GM23248 (cell line): ENCODE measurements around the gene STXBP5L. TPM values are rescaled to one million over a fixed set of nuclear protein-coding genes. Genes with fewer than 3 reads are reported as not detected.
"Not testable (repeated sequence)": the region's sequence is repeated elsewhere in the genome, so short reads cannot be mapped to it uniquely, and the experiment has no call there.

Source experiments
- DNase-seq: peaks from one replicate; pipeline ENCODE4 v3.0.0-alpha.2; 2015
- H2AFZ ChIP-seq: fragments of 200-600 bp; sonication (generic); 2 replicates; pipeline ENCODE4 v1.6.1; 2016; ENCODE audit warnings: antibody characterized with exemption
- H3F3A ChIP-seq: fragments of 200-600 bp; sonication (generic); 2 replicates; pipeline ENCODE4 v1.6.1; 2016; ENCODE audit warnings: mild to moderate bottlenecking, antibody characterized with exemption, mixed run types; ENCODE audit not compliant: insufficient read depth
- H3K27ac ChIP-seq: fragments of 200-600 bp; sonication (generic); 2 replicates; pipeline ENCODE4 v1.5.1; 2016; ENCODE audit warnings: mild to moderate bottlenecking
- H3K27me3 ChIP-seq: fragments of 200-600 bp; sonication (generic); replicated peaks from 2 replicates; pipeline ENCODE4 v1.6.1; 2016; ENCODE audit warnings: mild to moderate bottlenecking; ENCODE audit not compliant: insufficient read depth
- H3K36me3 ChIP-seq: fragments of 200-600 bp; sonication (generic); 2 replicates; pipeline ENCODE4 v1.6.1; 2016; ENCODE audit warnings: low read depth, mild to moderate bottlenecking
- H3K4me1 ChIP-seq: fragments of 200-600 bp; sonication (generic); 2 replicates; pipeline ENCODE4 v1.6.1; 2016; ENCODE audit warnings: mild to moderate bottlenecking; ENCODE audit not compliant: insufficient read depth
- H3K4me2 ChIP-seq: fragments of 200-600 bp; sonication (generic); one replicate; pipeline ENCODE4 v1.6.1; 2016; ENCODE audit warnings: mild to moderate bottlenecking; ENCODE audit not compliant: unreplicated experiment
- H3K4me3 ChIP-seq: fragments of 200-600 bp; sonication (generic); 2 replicates; pipeline ENCODE4 v1.5.1; 2016; ENCODE audit warnings: mild to moderate bottlenecking
- H3K79me2 ChIP-seq: fragments of 200-600 bp; sonication (generic); 2 replicates; pipeline ENCODE4 v1.6.1; 2016; ENCODE audit warnings: mild to moderate bottlenecking; ENCODE audit not compliant: insufficient read depth
- H3K9ac ChIP-seq: fragments of 200-600 bp; sonication (generic); 2 replicates; pipeline ENCODE4 v1.6.1; 2016; ENCODE audit warnings: mild to moderate bottlenecking
- H3K9me2 ChIP-seq: fragments of 200-600 bp; sonication (generic); 2 replicates; pipeline ENCODE4 v1.6.1; 2016; ENCODE audit warnings: mixed run types, mild to moderate bottlenecking, moderate library complexity; ENCODE audit not compliant: insufficient read depth
- H3K9me3 ChIP-seq: fragments of 200-600 bp; sonication (generic); one replicate; pipeline ENCODE4 v1.6.1; 2017; ENCODE audit warnings: low read depth
- H4K20me1 ChIP-seq: fragments of 200-600 bp; sonication (generic); 2 replicates; pipeline ENCODE4 v1.6.0; 2016; ENCODE audit not compliant: insufficient read depth
- EZH2 ChIP-seq: fragments of 200-600 bp; sonication (generic); IDR thresholded peaks from 2 replicates; pipeline ENCODE4 v1.6.1; 2018; ENCODE audit warnings: antibody characterized with exemption, mild to moderate bottlenecking; ENCODE audit not compliant: insufficient read depth, poor library complexity, severe bottlenecking
- EZH2phosphoT487 ChIP-seq: fragments of 200-600 bp; sonication (generic); IDR thresholded peaks from 2 replicates; pipeline ENCODE4 v1.6.1; 2018; ENCODE audit warnings: antibody characterized with exemption, moderate library complexity, mild to moderate bottlenecking, low read depth; ENCODE audit not compliant: insufficient read depth
- WGBS, 2 experiments: methylation state at CpG; one replicate each; pipeline ENCODE4 v1.1.6; 2015 to 2017; ENCODE audit warnings: low lambda C conversion rate in 2 of 2, low coverage in 1 of 2; ENCODE audit errors: missing lambda C conversion rate in 2 of 2; 5-methylcytosine and 5-hydroxymethylcytosine counted together
- in situ Hi-C: fragments of 300-500 bp; cut with MboI; formaldehyde crosslinking; loops from 2 replicates; pipeline ENCODE4 v1.15.0; 2020
- polyA plus RNA-seq: library from polyadenylated mRNA; unstranded; fragments of >200 nt; fragmentation: Nextera tagmentation; extraction: Ambion mirVana; gene quantifications from 2 replicates; pipeline ENCODE4 v1.2.1, GENCODE V29; 2016
- total RNA-seq: library from RNA; depleted of rRNA; stranded (reverse); fragments of >200 nt; shearing (Covaris generic); gene quantifications from 2 replicates; pipeline ENCODE4 v1.2.3, GENCODE V29; 2014

STXBP5L gene
- total and polyA plus RNA-seq, 2 experiments from 2014 or later: not detected

GRCh38 chr3:121362035-121362734 is 454.2 kb downstream of the STXBP5L start:
- TF ChIP-seq EZH2 (no peak), EZH2phosphoT487 (no peak)
- Histone ChIP-seq H3K27ac (no peak overlapping the region), H3F3A (no peaks in the 10 kb centered on the region), H3K9me2 (no peaks in the 10 kb centered on the region), H3K4me2 (no peak overlapping the region), H3K79me2 (no peaks in the 10 kb centered on the region), H3K4me3 (no peak overlapping the region), H3K9ac (no peak overlapping the region), H2AFZ (no peak overlapping the region), H3K27me3 (no peaks in the 10 kb centered on the region), H3K9me3 (no peaks in the 10 kb centered on the region), H3K36me3 (no peaks in the 10 kb centered on the region), H3K4me1 (no peaks in the 10 kb centered on the region), H4K20me1 (no peaks in the 10 kb centered on the region)
- peak; percentile 0 for DNase-seq
- in situ Hi-C loops: no loop called here
- 5 to 19% methylated on average over 2 of the region's 2 CpGs for WGBS, 2 experiments

- H3K9me3 ChIP-seq, H3K36me3 ChIP-seq, H3K4me1 ChIP-seq, DNase-seq, H3K79me2 ChIP-seq, H3K27ac ChIP-seq, H3K27me3 ChIP-seq, H4K20me1 ChIP-seq, in situ Hi-C loops, H3K9me2 ChIP-seq, H3K4me3 ChIP-seq, H2AFZ ChIP-seq, H3F3A ChIP-seq, H3K9ac ChIP-seq, H3K4me2 ChIP-seq: not testable (repeated sequence)
- WGBS, 2 experiments: 19 to 29% methylated on average over 3 of the region's 3 CpGs
Observed at GRCh38 chr3:121388308-121388707, 480.3 kb downstream of the STXBP5L start.

GRCh38 chr3:121395967-121396366 is 488.0 kb downstream of the STXBP5L start:
- H3K4me3 ChIP-seq, H3K4me1 ChIP-seq, H3K27ac ChIP-seq, H4K20me1 ChIP-seq, H3K36me3 ChIP-seq, H3K9me2 ChIP-seq, H3K4me2 ChIP-seq, H3F3A ChIP-seq, in situ Hi-C loops, H3K9me3 ChIP-seq, H3K79me2 ChIP-seq, H3K9ac ChIP-seq, DNase-seq, H2AFZ ChIP-seq, H3K27me3 ChIP-seq: not testable (repeated sequence)
- WGBS, 2 experiments: 0% methylated on average over 1 of the region's 1 CpG; no CpG with 5 or more reads in 1 of the 2 experiments

GRCh38 chr3:121398051-121398450 is 490.0 kb downstream of the STXBP5L start:
- DNase-seq, H3K4me3 ChIP-seq, H3K27me3 ChIP-seq, H3K9me3 ChIP-seq, H3K9me2 ChIP-seq, H4K20me1 ChIP-seq, H3K4me2 ChIP-seq, H3K27ac ChIP-seq, H3F3A ChIP-seq, H2AFZ ChIP-seq, H3K79me2 ChIP-seq, in situ Hi-C loops, H3K4me1 ChIP-seq, H3K36me3 ChIP-seq, H3K9ac ChIP-seq: not testable (repeated sequence)
- WGBS, 2 experiments: 68 to 70% methylated on average over 8 of the region's 8 CpGs

- no peaks in the 10 kb centered on the region for H3K79me2 ChIP-seq
- no peak overlapping the region for H3K9ac ChIP-seq
- no peak overlapping the region for H3K27ac ChIP-seq
- DNase-seq: no peak
- no peak overlapping the region for H3K4me3 ChIP-seq
- no peaks in the 10 kb centered on the region for H4K20me1 ChIP-seq
- H3K4me2 ChIP-seq: no peak overlapping the region
- no peaks in the 10 kb centered on the region for H3K9me3 ChIP-seq
- no peaks in the 10 kb centered on the region for H3K36me3 ChIP-seq
- no peak for TF ChIP-seq EZH2
- no peak for TF ChIP-seq EZH2phosphoT487
- no peak overlapping the region for H2AFZ ChIP-seq
- H3F3A ChIP-seq: no peaks in the 10 kb centered on the region
- in situ Hi-C loops: no loop called here
- H3K4me1 ChIP-seq: no peaks in the 10 kb centered on the region
- no peaks in the 10 kb centered on the region for H3K27me3 ChIP-seq
- no peaks in the 10 kb centered on the region for H3K9me2 ChIP-seq
Observed at GRCh38 chr3:121399820-121400219, 491.8 kb downstream of the STXBP5L start.
